ENCODE data around the gene FAM181A. TPM values are rescaled to one million over a fixed set of nuclear protein-coding genes. Genes with fewer than 3 reads are reported as not detected.

FAM181A gene
- total and polyA plus RNA-seq, 4 donors, result not detected

GRCh38 chr14:93891756-93892504, 35.2 kb upstream of the FAM181A start:
- H3K36me3 ChIP-seq (ENCODE audit: control insufficient read depth in 1 of 2, insufficient read depth in 2 of 2, low read length in 1 of 2), result no peaks in the 10 kb centered on the region
- intact Hi-C loops (cut with DNase I), result loop anchor here (2.0 to 5.0 kb wide), 2 partner anchors 105 to 237 kb away; partner anchors contain the start of gene PRIMA1 (in 2 of the 2)
- WGBS, 2 donors, result 81 to 84% methylated on average over 15 of the region's 15 CpGs
- ATAC-seq (ENCODE audit: low FRiP score) (no peak), DNase-seq (peak in 1 of 2 donors; percentile 33)
- no peak overlapping the region for H3K4me3 ChIP-seq (ENCODE audit: low read length in 2 of 2)
- no peaks in the 10 kb centered on the region for H3K9me3 ChIP-seq (ENCODE audit: control insufficient read depth, low read length)
- H3K4me1 ChIP-seq (ENCODE audit: control insufficient read depth in 1 of 2, insufficient read depth in 2 of 2, low read length in 2 of 2), result no peaks in the 10 kb centered on the region
- no peak overlapping the region for H3K27ac ChIP-seq (ENCODE audit: low read depth in 1 of 2, low read length in 2 of 2)
- H3K27me3 ChIP-seq (ENCODE audit: control insufficient read depth in 1 of 2, insufficient read depth in 2 of 2, low read length in 1 of 2), result no peaks in the 10 kb centered on the region

GRCh38 chr14:93892505-93892839, 34.7 kb upstream of the FAM181A start:
- intact Hi-C loops (cut with DNase I), result loop anchor here (2.0 to 5.0 kb wide), 2 partner anchors 105 to 238 kb away; partner anchors contain the start of gene PRIMA1 (in 2 of the 2)

GRCh38 chr14:93892923-93893558, 34.1 kb upstream of the FAM181A start:
- H3K27ac ChIP-seq (ENCODE audit: low read depth in 1 of 2, low read length in 2 of 2), result no peak overlapping the region
- H3K4me1 ChIP-seq (ENCODE audit: control insufficient read depth in 1 of 2, insufficient read depth in 2 of 2, low read length in 2 of 2), result no peaks in the 10 kb centered on the region
- H3K4me3 ChIP-seq (ENCODE audit: low read length in 2 of 2), result no peak overlapping the region
- no peaks in the 10 kb centered on the region for H3K27me3 ChIP-seq (ENCODE audit: control insufficient read depth in 1 of 2, insufficient read depth in 2 of 2, low read length in 1 of 2)
- intact Hi-C loops (cut with DNase I), result loop anchor here (1.0 to 5.0 kb wide), 3 partner anchors 106 to 238 kb away; partner anchors contain the start of gene PRIMA1 (in 2 of the 2)
- no peaks in the 10 kb centered on the region for H3K9me3 ChIP-seq (ENCODE audit: control insufficient read depth, low read length)
- ATAC-seq (ENCODE audit: low FRiP score) (peak; percentile 82), DNase-seq (peak; percentile 74 to 94)
- no peaks in the 10 kb centered on the region for H3K36me3 ChIP-seq (ENCODE audit: control insufficient read depth in 1 of 2, insufficient read depth in 2 of 2, low read length in 1 of 2)
- 25 to 27% methylated on average over 13 of the region's 13 CpGs for WGBS, 2 donors

More at GRCh38 chr14:93892505-93892839, 34.7 kb upstream of the FAM181A start:
- WGBS, 2 donors, result 59 to 71% methylated on average over 5 of the region's 5 CpGs
- Histone ChIP-seq H3K4me3 (ENCODE audit: low read length in 2 of 2) (no peak overlapping the region), H3K4me1 (ENCODE audit: control insufficient read depth in 1 of 2, insufficient read depth in 2 of 2, low read length in 2 of 2) (no peaks in the 10 kb centered on the region), H3K27me3 (ENCODE audit: control insufficient read depth in 1 of 2, insufficient read depth in 2 of 2, low read length in 1 of 2) (no peaks in the 10 kb centered on the region), H3K9me3 (ENCODE audit: control insufficient read depth, low read length) (no peaks in the 10 kb centered on the region), H3K27ac (ENCODE audit: low read depth in 1 of 2, low read length in 2 of 2) (no peak overlapping the region), H3K36me3 (ENCODE audit: control insufficient read depth in 1 of 2, insufficient read depth in 2 of 2, low read length in 1 of 2) (no peaks in the 10 kb centered on the region)
- DNase-seq (no peak), ATAC-seq (ENCODE audit: low FRiP score) (no peak)

- intact Hi-C loops (cut with DNase I), result loop anchor here (1.0 to 5.0 kb wide), 3 partner anchors 106 to 239 kb away; partner anchors contain the start of gene PRIMA1 (in 2 of the 2)
- DNase-seq (peak in 1 of 2 donors; percentile 74), ATAC-seq (ENCODE audit: low FRiP score) (peak; percentile 20)
- Histone ChIP-seq H3K27ac (ENCODE audit: low read depth in 1 of 2, low read length in 2 of 2) (no peak overlapping the region), H3K4me3 (ENCODE audit: low read length in 2 of 2) (no peak overlapping the region), H3K36me3 (ENCODE audit: control insufficient read depth in 1 of 2, insufficient read depth in 2 of 2, low read length in 1 of 2) (no peaks in the 10 kb centered on the region), H3K9me3 (ENCODE audit: control insufficient read depth, low read length) (no peaks in the 10 kb centered on the region), H3K4me1 (ENCODE audit: control insufficient read depth in 1 of 2, insufficient read depth in 2 of 2, low read length in 2 of 2) (no peaks in the 10 kb centered on the region), H3K27me3 (ENCODE audit: control insufficient read depth in 1 of 2, insufficient read depth in 2 of 2, low read length in 1 of 2) (no peaks in the 10 kb centered on the region)
- WGBS, 2 donors, result 67 to 70% methylated on average over 12 of the region's 12 CpGs
These were observed 33.4 kb upstream of the FAM181A start for GRCh38 chr14:93893661-93894261.

GRCh38 chr14:93895023-93895604, 32.0 kb upstream of the FAM181A start:
- DNase-seq (no peak), ATAC-seq (ENCODE audit: low FRiP score) (no peak)
- no peaks in the 10 kb centered on the region for H3K36me3 ChIP-seq (ENCODE audit: control insufficient read depth in 1 of 2, insufficient read depth in 2 of 2, low read length in 1 of 2)
- H3K4me3 ChIP-seq (ENCODE audit: low read length in 2 of 2), result no peak overlapping the region
- H3K4me1 ChIP-seq (ENCODE audit: control insufficient read depth in 1 of 2, insufficient read depth in 2 of 2, low read length in 2 of 2), result no peaks in the 10 kb centered on the region
- no peaks in the 10 kb centered on the region for H3K9me3 ChIP-seq (ENCODE audit: control insufficient read depth, low read length)
- WGBS, 2 donors, result 92 to 94% methylated on average over 9 of the region's 9 CpGs
- no peak overlapping the region for H3K27ac ChIP-seq (ENCODE audit: low read depth in 1 of 2, low read length in 2 of 2)
- intact Hi-C loops (cut with DNase I), result no loop called here
- no peaks in the 10 kb centered on the region for H3K27me3 ChIP-seq (ENCODE audit: control insufficient read depth in 1 of 2, insufficient read depth in 2 of 2, low read length in 1 of 2)

GRCh38 chr14:93897476-93897845, 29.7 kb upstream of the FAM181A start:
- Histone ChIP-seq H3K4me1 (ENCODE audit: control insufficient read depth in 1 of 2, insufficient read depth in 2 of 2, low read length in 2 of 2) (no peaks in the 10 kb centered on the region), H3K27ac (ENCODE audit: low read depth in 1 of 2, low read length in 2 of 2) (no peak overlapping the region), H3K36me3 (ENCODE audit: control insufficient read depth in 1 of 2, insufficient read depth in 2 of 2, low read length in 1 of 2) (no peaks in the 10 kb centered on the region), H3K9me3 (ENCODE audit: control insufficient read depth, low read length) (no peaks in the 10 kb centered on the region), H3K4me3 (ENCODE audit: low read length in 2 of 2) (no peak overlapping the region), H3K27me3 (ENCODE audit: control insufficient read depth in 1 of 2, insufficient read depth in 2 of 2, low read length in 1 of 2) (no peaks in the 10 kb centered on the region)
- ATAC-seq (ENCODE audit: low FRiP score) (no peak), DNase-seq (no peak)
- intact Hi-C loops (cut with DNase I), result no loop called here
- WGBS, 2 donors, result 93% methylated on average over 5 of the region's 5 CpGs

- 88 to 90% methylated on average over 15 of the region's 15 CpGs for WGBS, 2 donors
- Histone ChIP-seq H3K9me3 (ENCODE audit: control insufficient read depth, low read length) (no peaks in the 10 kb centered on the region), H3K36me3 (ENCODE audit: control insufficient read depth in 1 of 2, insufficient read depth in 2 of 2, low read length in 1 of 2) (no peaks in the 10 kb centered on the region), H3K27ac (ENCODE audit: low read depth in 1 of 2, low read length in 2 of 2) (no peak overlapping the region), H3K27me3 (ENCODE audit: control insufficient read depth in 1 of 2, insufficient read depth in 2 of 2, low read length in 1 of 2) (no peaks in the 10 kb centered on the region), H3K4me3 (ENCODE audit: low read length in 2 of 2) (no peak overlapping the region), H3K4me1 (ENCODE audit: control insufficient read depth in 1 of 2, insufficient read depth in 2 of 2, low read length in 2 of 2) (no peaks in the 10 kb centered on the region)
- no peak for DNase-seq
- ATAC-seq (ENCODE audit: low FRiP score), result no peak
- intact Hi-C loops (cut with DNase I), result no loop called here
These were observed 29.0 kb upstream of the FAM181A start for GRCh38 chr14:93898081-93898611.

GRCh38 chr14:93898731-93899130, 28.4 kb upstream of the FAM181A start:
- no peak overlapping the region for H3K27ac ChIP-seq (ENCODE audit: low read depth in 1 of 2, low read length in 2 of 2)
- intact Hi-C loops (cut with DNase I), result no loop called here
- no peak for DNase-seq
- no peak overlapping the region for H3K4me3 ChIP-seq (ENCODE audit: low read length in 2 of 2)
- H3K4me1 ChIP-seq (ENCODE audit: control insufficient read depth in 1 of 2, insufficient read depth in 2 of 2, low read length in 2 of 2), result no peaks in the 10 kb centered on the region
- H3K27me3 ChIP-seq (ENCODE audit: control insufficient read depth in 1 of 2, insufficient read depth in 2 of 2, low read length in 1 of 2), result no peaks in the 10 kb centered on the region
- H3K36me3 ChIP-seq (ENCODE audit: control insufficient read depth in 1 of 2, insufficient read depth in 2 of 2, low read length in 1 of 2), result no peaks in the 10 kb centered on the region
- WGBS, 2 donors, result 95 to 98% methylated on average over 5 of the region's 5 CpGs
- ATAC-seq (ENCODE audit: low FRiP score), result peak; percentile 42
- H3K9me3 ChIP-seq (ENCODE audit: control insufficient read depth, low read length), result no peaks in the 10 kb centered on the region

All from aorta (tissue), 5 donors.